T-cell (primary cell): Measurements from ENCODE around the gene ACTR1B. TPM values are rescaled to one million over a fixed set of nuclear protein-coding genes. Genes with fewer than 3 reads are reported as not detected.
A peak's percentile ranks its signal among the peaks of the same experiment; 100 is the strongest.

Experiments
- ATAC-seq, 4 experiments: fragments of 200-7000 bp in 3 of 4; fragments of 150-1000 bp in 1 of 4; cut with Tn5 transposase; replicated peaks in 1 of 4; 1 replicate in 3 of 4; 2 replicates in 1 of 4; pipeline ENCODE4 v1.10.0; 2021; ENCODE audit warnings: moderate library complexity in 3 of 4, mild to moderate bottlenecking in 2 of 4, moderate number of reproducible peaks in 1 of 4
- CTCF ChIA-PET, 2 donors: fragments of 300-600 bp; sonication (Branson Sonifier 250); formaldehyde crosslinking; loops; one replicate each; lab custom pipeline; 2022; ENCODE audit warnings: antibody characterized with exemption in 2 of 2; lab: Charles Lee
- POLR2A ChIA-PET, 2 donors: fragments of 300-600 bp; sonication (Branson Sonifier 250); formaldehyde crosslinking; loops; one replicate each; lab custom pipeline; 2022; ENCODE audit warnings: antibody characterized with exemption in 2 of 2; lab: Charles Lee
- DNase-seq, 35 experiments: peaks; one replicate each; pipeline versions ENCODE4 v3.0.0 to v3.0.0-alpha.2; 2013 to 2023
- H3K27ac ChIP-seq: one replicate; pipeline ENCODE4 v1.5.1; 2013; ENCODE audit warnings: low read length
- H3K27me3 ChIP-seq, 2 experiments: replicated peaks in 1 of 2; 1 replicate in 1 of 2; 2 replicates in 1 of 2; pipeline versions ENCODE4 v1.6.1 to v1.7.0; 2013; ENCODE audit warnings: low read length in 1 of 2, mixed read lengths in 1 of 2; ENCODE audit not compliant: control insufficient read depth in 2 of 2, insufficient read depth in 2 of 2; ENCODE audit errors: extremely low read depth in 1 of 2
- H3K36me3 ChIP-seq, 2 donors: 1 replicate in 1 of 2; 2 replicates in 1 of 2; pipeline versions ENCODE4 v1.6.1 to v1.7.0; 2013; ENCODE audit warnings: low read length in 1 of 2; ENCODE audit not compliant: control insufficient read depth in 2 of 2, insufficient read depth in 1 of 2; ENCODE audit errors: extremely low read depth in 1 of 2
- H3K4me1 ChIP-seq, 2 experiments: 1 replicate in 1 of 2; 2 replicates in 1 of 2; pipeline versions ENCODE4 v1.6.1 to v1.7.0; 2013; ENCODE audit warnings: low read length in 2 of 2, mixed read lengths in 1 of 2; ENCODE audit not compliant: insufficient read depth in 2 of 2, control insufficient read depth in 1 of 2; ENCODE audit errors: extremely low read depth in 1 of 2
- H3K4me3 ChIP-seq, 2 donors: 1 replicate in 1 of 2; 2 replicates in 1 of 2; pipeline versions ENCODE4 v1.5.1 to v1.7.0; 2013; ENCODE audit warnings: mild to moderate bottlenecking in 2 of 2, low read length in 1 of 2, moderate library complexity in 1 of 2; ENCODE audit not compliant: control insufficient read depth in 1 of 2; ENCODE audit errors: extremely low read depth in 1 of 2
- H3K9me3 ChIP-seq: 2 replicates; pipeline ENCODE4 v1.7.0; 2013
- H3K27ac Mint-ChIP-seq, 2 donors: one replicate each; pipeline ENCODE4 v1.8.0; 2020 to 2021; ENCODE audit warnings: mild to moderate bottlenecking in 2 of 2, mixed read lengths in 2 of 2
- H3K27me3 Mint-ChIP-seq, 2 donors: one replicate each; pipeline ENCODE4 v1.8.0; 2021 to 2022; ENCODE audit warnings: mixed read lengths in 2 of 2
- H3K36me3 Mint-ChIP-seq: one replicate; pipeline ENCODE4 v1.8.0; 2021; ENCODE audit warnings: mixed read lengths
- H3K4me1 Mint-ChIP-seq, 3 donors: one replicate each; pipeline ENCODE4 v1.8.0; 2020 to 2022; ENCODE audit warnings: mixed read lengths in 3 of 3, mild to moderate bottlenecking in 1 of 3
- H3K4me3 Mint-ChIP-seq, 3 donors: one replicate each; pipeline ENCODE4 v1.8.0; 2020 to 2022; ENCODE audit warnings: mild to moderate bottlenecking in 3 of 3, mixed read lengths in 3 of 3, moderate library complexity in 3 of 3
- H3K9me3 Mint-ChIP-seq, 3 donors: one replicate each; pipeline ENCODE4 v1.8.0; 2020 to 2022; ENCODE audit warnings: mixed read lengths in 3 of 3
- WGBS: methylation state at CpG from one replicate; pipeline ENCODE4 v1.1.5; 2013; ENCODE audit warnings: missing lambda C conversion rate; ENCODE audit not compliant: insufficient coverage; 5-methylcytosine and 5-hydroxymethylcytosine counted together
- total RNA-seq, 35 experiments: library from RNA in 6 of 35; stranded (reverse) in 6 of 35; fragments of 120-200 nt in 1 of 35; gene quantifications; one replicate each; pipeline versions ENCODE4 v1.2.1 to v1.2.4 and lab custom pipeline; 2013 to 2026

Gene ACTR1B
- total RNA-seq, 5 donors from 2014 or later (not counting 1 experiment from before 2014, with no cell fraction given) = 86.3 to 124 (median 101) TPM

- ChIA-PET POLR2A (no interaction called here), CTCF (interaction anchor here in 1 of 2 donors (0.7 kb wide), 1 partner anchor 47 kb away, joined by 5 read pairs; no protein-coding TSS in a partner anchor)
- ATAC-seq (no peak), DNase-seq (no peak)
- Mint-ChIP-seq H3K27ac (no peak overlapping the region), H3K4me1 (peaks cover 7 to 10% (median 7%) of the 10 kb centered on the region in 3 donors), H3K27me3 (no peaks in the 10 kb centered on the region), H3K36me3 (no peaks in the 10 kb centered on the region), H3K9me3 (no peaks in the 10 kb centered on the region), H3K4me3 (no peak overlapping the region)
- Histone ChIP-seq H3K4me3 (no peak overlapping the region), H3K27me3 (no peaks in the 10 kb centered on the region), H3K27ac (no peak overlapping the region), H3K4me1 (no peaks in the 10 kb centered on the region), H3K9me3 (no peaks in the 10 kb centered on the region), H3K36me3 (no peaks in the 10 kb centered on the region)
- no CpG with 5 or more reads among the region's 6 CpGs for WGBS
Measured at GRCh38 chr2:97701851-97702465, 38.1 kb upstream of the ACTR1B start.

- Histone ChIP-seq H3K4me1 (no peaks in the 10 kb centered on the region), H3K9me3 (no peaks in the 10 kb centered on the region), H3K4me3 (no peak overlapping the region), H3K27me3 (no peaks in the 10 kb centered on the region), H3K36me3 (no peaks in the 10 kb centered on the region), H3K27ac (no peak overlapping the region)
- WGBS = 87% methylated on average over 13 of the region's 13 CpGs
- ATAC-seq (no peak), DNase-seq (no peak)
- H3K36me3 Mint-ChIP-seq = no peaks in the 10 kb centered on the region
- no peaks in the 10 kb centered on the region for H3K9me3 Mint-ChIP-seq
- H3K4me3 Mint-ChIP-seq = no peak overlapping the region
- no peaks in the 10 kb centered on the region for H3K27me3 Mint-ChIP-seq
- CTCF ChIA-PET = interaction anchor here (0.7 to 3.8 kb wide), 4 partner anchors 8 to 48 kb away, joined by 5 to 14 read pairs (median 9); no protein-coding TSS in a partner anchor
- POLR2A ChIA-PET = no interaction called here
- H3K27ac Mint-ChIP-seq = no peak overlapping the region
- peaks cover 9 to 11% (median 9%) of the 10 kb centered on the region in 3 donors for H3K4me1 Mint-ChIP-seq
Measured at GRCh38 chr2:97701186-97701585, 37.3 kb upstream of the ACTR1B start.

GRCh38 chr2:97699765-97700444 lies 36.1 kb upstream of the ACTR1B start:
- no peaks in the 10 kb centered on the region for H3K36me3 Mint-ChIP-seq
- ChIA-PET POLR2A (no interaction called here), CTCF (interaction anchor here (0.6 to 5.4 kb wide), 28 partner anchors 9 to 983 kb away, joined by 3 to 52 read pairs (median 4); partner anchors contain the start of genes ANKRD36B (in 1 of the 2) and COX5B (in 1 of the 2))
- no peaks in the 10 kb centered on the region for H3K27me3 ChIP-seq
- ATAC-seq (peak; percentile 84 to 85 (median 84)), DNase-seq (peak in 34 of 35 experiments; percentile 32 to 76 (median 56))
- 76% methylated on average over 9 of the region's 11 CpGs for WGBS
- H3K4me1 Mint-ChIP-seq = peaks cover 9 to 11% (median 9%) of the 10 kb centered on the region in 3 donors
- H3K27ac ChIP-seq = no peak overlapping the region
- no peak overlapping the region for H3K27ac Mint-ChIP-seq
- no peaks in the 10 kb centered on the region for H3K27me3 Mint-ChIP-seq
- no peaks in the 10 kb centered on the region for H3K36me3 ChIP-seq
- H3K4me3 Mint-ChIP-seq = no peak overlapping the region
- H3K4me3 ChIP-seq = no peak overlapping the region
- no peaks in the 10 kb centered on the region for H3K9me3 Mint-ChIP-seq
- no peaks in the 10 kb centered on the region for H3K9me3 ChIP-seq
- no peaks in the 10 kb centered on the region for H3K4me1 ChIP-seq

- Mint-ChIP-seq H3K27ac (no peak overlapping the region), H3K4me1 (peaks cover 9 to 11% (median 9%) of the 10 kb centered on the region in 3 donors), H3K36me3 (no peaks in the 10 kb centered on the region), H3K27me3 (no peaks in the 10 kb centered on the region), H3K9me3 (no peaks in the 10 kb centered on the region), H3K4me3 (no peak overlapping the region)
- ATAC-seq (no peak), DNase-seq (no peak)
- POLR2A ChIA-PET = interaction anchor here in 1 of 2 donors (0.5 kb wide), 1 partner anchor 107 kb away, joined by 8 read pairs; no protein-coding TSS in a partner anchor
- Histone ChIP-seq H3K4me1 (no peaks in the 10 kb centered on the region), H3K4me3 (no peak overlapping the region), H3K27me3 (no peaks in the 10 kb centered on the region), H3K9me3 (no peaks in the 10 kb centered on the region), H3K36me3 (no peaks in the 10 kb centered on the region), H3K27ac (no peak overlapping the region)
- CTCF ChIA-PET = interaction anchor here (0.5 to 5.4 kb wide), 18 partner anchors 7 to 1171 kb away, joined by 3 to 52 read pairs (median 4); partner anchors contain the start of genes ANKRD36B (in 2 of the 2), ACTR1B (in 1 of the 2) and COX5B (in 1 of the 2)
- no CpG with 5 or more reads among the region's 4 CpGs for WGBS
Measured at GRCh38 chr2:97698530-97698929, 34.7 kb upstream of the ACTR1B start.

GRCh38 chr2:97697252-97698235 lies 33.7 kb upstream of the ACTR1B start:
- H3K36me3 ChIP-seq = no peaks in the 10 kb centered on the region
- H3K9me3 ChIP-seq = no peaks in the 10 kb centered on the region
- H3K4me1 Mint-ChIP-seq = peaks cover 9 to 11% (median 9%) of the 10 kb centered on the region in 3 donors
- H3K36me3 Mint-ChIP-seq = no peaks in the 10 kb centered on the region
- WGBS = 78% methylated on average over 2 of the region's 14 CpGs
- H3K27ac Mint-ChIP-seq = peak overlapping the region in 1 of 2 donors; percentile 8
- H3K27me3 ChIP-seq = no peaks in the 10 kb centered on the region
- H3K9me3 Mint-ChIP-seq = no peaks in the 10 kb centered on the region
- H3K4me3 ChIP-seq = no peak overlapping the region
- H3K27ac ChIP-seq = no peak overlapping the region
- peak overlapping the region in 1 of 3 donors; percentile 14 for H3K4me3 Mint-ChIP-seq
- peak; percentile 75 to 96 (median 91) for DNase-seq
- no peaks in the 10 kb centered on the region for H3K4me1 ChIP-seq
- CTCF ChIA-PET = interaction anchor here (0.5 to 5.4 kb wide), 20 partner anchors 8 to 1170 kb away, joined by 3 to 52 read pairs (median 4); partner anchors contain the start of genes ANKRD36B (in 2 of the 2), ACTR1B (in 1 of the 2) and COX5B (in 1 of the 2)
- ATAC-seq = peak; percentile 90 to 94 (median 92)
- POLR2A ChIA-PET = interaction anchor here in 1 of 2 donors (0.5 to 0.6 kb wide), 2 partner anchors 13 to 106 kb away, joined by 3 to 8 read pairs; no protein-coding TSS in a partner anchor
- H3K27me3 Mint-ChIP-seq = no peaks in the 10 kb centered on the region
